Measurements from ENCODE around the gene FOXC2. TPM values are rescaled to one million over a fixed set of nuclear protein-coding genes. Genes with fewer than 3 reads are reported as not detected.

FOXC2 gene
- total and polyA plus RNA-seq, 9 of the 15 experiments (the other 6 are each of a cell fraction or from before 2014, with no cell fraction given) = 0.01 to 0.11 (median 0.10) TPM; not detected in 5

GRCh38 chr16:86580791-86581170 lies 14.2 kb downstream of the FOXC2 start:
- intact Hi-C loops (cut with micrococcal nuclease) = no loop called here
- ChIA-PET CTCF (ENCODE audit: low intra/inter-chr PET ratio) (no interaction called here), POLR2A (interaction anchor here (0.6 kb wide), 1 partner anchor 56 kb away, joined by 3 read pairs; no protein-coding TSS in a partner anchor)
- Histone ChIP-seq H3K4me3 (no peak overlapping the region), H2AFZ (ENCODE audit: low read depth, low read length) (no peak overlapping the region), H3K4me2 (ENCODE audit: insufficient read depth, low read length) (no peak overlapping the region), H3K4me1 (replicated peaks in 1 of 2; ENCODE audit: control insufficient read depth in 2 of 2, insufficient read depth in 2 of 2, low read length in 2 of 2) (peaks cover 0 to 15% of the 10 kb centered on the region in 2 experiments; a peak in 3 of 5 replicates), H3K9me3 (replicated peaks; ENCODE audit: control insufficient read depth, insufficient read depth, low read depth, low read length) (no peaks in the 10 kb centered on the region), H3K27me3 (ENCODE audit: control insufficient read depth in 2 of 2, insufficient read depth in 2 of 2, low read length in 2 of 2) (peaks cover 33 to 53% of the 10 kb centered on the region in 2 experiments), H4K20me1 (replicated peaks; ENCODE audit: control insufficient read depth, insufficient read depth, low read length) (0 out of 2 replicates have a peak, but pooled peaks cover 4% of the 10 kb centered on the region), H3K27ac (ENCODE audit: extremely low read depth, low read depth, low read length) (no peak overlapping the region), H3K36me3 (ENCODE audit: control insufficient read depth, insufficient read depth, low read length) (no peaks in the 10 kb centered on the region), H3K79me2 (ENCODE audit: control insufficient read depth, insufficient read depth, low read length) (no peaks in the 10 kb centered on the region), H3K9ac (ENCODE audit: insufficient read depth in 1 of 2, low read depth in 2 of 2, low read length in 2 of 2) (no peak overlapping the region), H3K9me1 (ENCODE audit: control insufficient read depth, insufficient read depth, low read length) (no peaks in the 10 kb centered on the region)
- ATAC-seq (no peak), DNase-seq (ENCODE audit: extremely low read depth in 1 of 4, low spot score in 3 of 4) (no peak), FAIRE-seq (no peak)
- WGBS (ENCODE audit: insufficient coverage, low coverage, missing lambda C conversion rate) = 5% methylated on average over 7 of the region's 9 CpGs
- in situ Hi-C loops (cut with MboI) = no loop called here
- TF ChIP-seq HDAC1 (IDR thresholded peaks at IDR 0.05) = no peak
- TF ChIP-seq HNRNPK (IDR thresholded peaks at IDR 0.05; ENCODE audit: low read depth, low read length, poor library complexity, severe bottlenecking) = no peak
- no peak for TF ChIP-seq MTA3 (IDR thresholded peaks at IDR 0.05; ENCODE audit: borderline replicate concordance)
- TF ChIP-seq RNF2 (IDR thresholded peaks at IDR 0.05) = no peak
- TF ChIP-seq CBX8 (IDR thresholded peaks at IDR 0.05; ENCODE audit: borderline replicate concordance, extremely low read depth, low read depth, low read length, poor library complexity, severe bottlenecking) = no peak
- TF ChIP-seq ZNF184 (CRISPR knock-in tag; IDR thresholded peaks at IDR 0.05) = no peak
- TF ChIP-seq, protein P1, sequence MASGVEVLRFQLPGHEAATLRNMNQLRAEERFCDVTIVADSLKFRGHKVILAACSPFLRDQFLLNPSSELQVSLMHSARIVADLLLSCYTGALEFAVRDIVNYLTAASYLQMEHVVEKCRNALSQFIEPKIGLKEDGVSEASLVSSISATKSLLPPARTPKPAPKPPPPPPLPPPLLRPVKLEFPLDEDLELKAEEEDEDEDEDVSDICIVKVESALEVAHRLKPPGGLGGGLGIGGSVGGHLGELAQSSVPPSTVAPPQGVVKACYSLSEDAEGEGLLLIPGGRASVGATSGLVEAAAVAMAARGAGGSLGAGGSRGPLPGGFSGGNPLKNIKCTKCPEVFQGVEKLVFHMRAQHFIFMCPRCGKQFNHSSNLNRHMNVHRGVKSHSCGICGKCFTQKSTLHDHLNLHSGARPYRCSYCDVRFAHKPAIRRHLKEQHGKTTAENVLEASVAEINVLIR (CRISPR knock-in tag; IDR thresholded peaks at IDR 0.05) = no peak
- no peak for TF ChIP-seq CC2D1A (IDR thresholded peaks at IDR 0.05)
- TF ChIP-seq ZNF57 (CRISPR knock-in tag; IDR thresholded peaks at IDR 0.05) = no peak
- TF ChIP-seq, protein P2, sequence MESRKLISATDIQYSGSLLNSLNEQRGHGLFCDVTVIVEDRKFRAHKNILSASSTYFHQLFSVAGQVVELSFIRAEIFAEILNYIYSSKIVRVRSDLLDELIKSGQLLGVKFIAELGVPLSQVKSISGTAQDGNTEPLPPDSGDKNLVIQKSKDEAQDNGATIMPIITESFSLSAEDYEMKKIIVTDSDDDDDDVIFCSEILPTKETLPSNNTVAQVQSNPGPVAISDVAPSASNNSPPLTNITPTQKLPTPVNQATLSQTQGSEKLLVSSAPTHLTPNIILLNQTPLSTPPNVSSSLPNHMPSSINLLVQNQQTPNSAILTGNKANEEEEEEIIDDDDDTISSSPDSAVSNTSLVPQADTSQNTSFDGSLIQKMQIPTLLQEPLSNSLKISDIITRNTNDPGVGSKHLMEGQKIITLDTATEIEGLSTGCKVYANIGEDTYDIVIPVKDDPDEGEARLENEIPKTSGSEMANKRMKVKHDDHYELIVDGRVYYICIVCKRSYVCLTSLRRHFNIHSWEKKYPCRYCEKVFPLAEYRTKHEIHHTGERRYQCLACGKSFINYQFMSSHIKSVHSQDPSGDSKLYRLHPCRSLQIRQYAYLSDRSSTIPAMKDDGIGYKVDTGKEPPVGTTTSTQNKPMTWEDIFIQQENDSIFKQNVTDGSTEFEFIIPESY (CRISPR knock-in tag; IDR thresholded peaks at IDR 0.05) = no peak
- no peak for TF ChIP-seq ZNF551 (CRISPR knock-in tag; IDR thresholded peaks at IDR 0.05)
- TF ChIP-seq RCOR1 (IDR thresholded peaks at IDR 0.05; ENCODE audit: borderline replicate concordance in 1 of 2, low read depth in 2 of 2, low read length in 2 of 2) = no peak
- TF ChIP-seq HEY1 (CRISPR knock-in tag; IDR thresholded peaks at IDR 0.05; ENCODE audit: borderline replicate concordance) = no peak
- no peak for TF ChIP-seq MEIS2 (IDR thresholded peaks at IDR 0.05; ENCODE audit: partially characterized antibody)
- TF ChIP-seq, protein P3, sequence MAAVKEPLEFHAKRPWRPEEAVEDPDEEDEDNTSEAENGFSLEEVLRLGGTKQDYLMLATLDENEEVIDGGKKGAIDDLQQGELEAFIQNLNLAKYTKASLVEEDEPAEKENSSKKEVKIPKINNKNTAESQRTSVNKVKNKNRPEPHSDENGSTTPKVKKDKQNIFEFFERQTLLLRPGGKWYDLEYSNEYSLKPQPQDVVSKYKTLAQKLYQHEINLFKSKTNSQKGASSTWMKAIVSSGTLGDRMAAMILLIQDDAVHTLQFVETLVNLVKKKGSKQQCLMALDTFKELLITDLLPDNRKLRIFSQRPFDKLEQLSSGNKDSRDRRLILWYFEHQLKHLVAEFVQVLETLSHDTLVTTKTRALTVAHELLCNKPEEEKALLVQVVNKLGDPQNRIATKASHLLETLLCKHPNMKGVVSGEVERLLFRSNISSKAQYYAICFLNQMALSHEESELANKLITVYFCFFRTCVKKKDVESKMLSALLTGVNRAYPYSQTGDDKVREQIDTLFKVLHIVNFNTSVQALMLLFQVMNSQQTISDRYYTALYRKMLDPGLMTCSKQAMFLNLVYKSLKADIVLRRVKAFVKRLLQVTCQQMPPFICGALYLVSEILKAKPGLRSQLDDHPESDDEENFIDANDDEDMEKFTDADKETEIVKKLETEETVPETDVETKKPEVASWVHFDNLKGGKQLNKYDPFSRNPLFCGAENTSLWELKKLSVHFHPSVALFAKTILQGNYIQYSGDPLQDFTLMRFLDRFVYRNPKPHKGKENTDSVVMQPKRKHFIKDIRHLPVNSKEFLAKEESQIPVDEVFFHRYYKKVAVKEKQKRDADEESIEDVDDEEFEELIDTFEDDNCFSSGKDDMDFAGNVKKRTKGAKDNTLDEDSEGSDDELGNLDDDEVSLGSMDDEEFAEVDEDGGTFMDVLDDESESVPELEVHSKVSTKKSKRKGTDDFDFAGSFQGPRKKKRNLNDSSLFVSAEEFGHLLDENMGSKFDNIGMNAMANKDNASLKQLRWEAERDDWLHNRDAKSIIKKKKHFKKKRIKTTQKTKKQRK (IDR thresholded peaks at IDR 0.05; ENCODE audit: borderline replicate concordance, low read depth, low read length) = no peak
- no peak for TF ChIP-seq RBFOX2 (IDR thresholded peaks at IDR 0.05; ENCODE audit: low read depth, low read length)
- TF ChIP-seq KLF13 (tag; IDR thresholded peaks at IDR 0.05; ENCODE audit: borderline replicate concordance, low read depth) = no peak
- no TSS peak for BruUV-seq (replicated peaks)
